Frontal cortex (tissue), 4 donors: ENCODE data around the gene PRPS1. TPM values are rescaled to one million over a fixed set of nuclear protein-coding genes. Genes with fewer than 3 reads are reported as not detected.
"Not testable (repeated sequence)": the region's sequence is repeated elsewhere in the genome, so short reads cannot be mapped to it uniquely, and the experiment has no call there.

Source experiments
- DNase-seq, 2 donors: peaks; one replicate each; pipeline ENCODE4 v3.0.0; 2012; ENCODE audit warnings: low spot score in 2 of 2
- FAIRE-seq: peaks from 2 replicates; lab custom pipeline; 2012; peaks lifted over from hg19 to GRCh38; lab: Jason Lieb, UNC
- total RNA-seq: library from RNA; depleted of rRNA; stranded (reverse); fragments of >200 nt; gene quantifications from one replicate; pipeline ENCODE4 v1.2.3, GENCODE V29; 2014
- donor health status: control.
- donor health status: control.
- donor health status: control.

PRPS1 gene
- total RNA-seq, 1 donor from 2014 or later = 20.8 TPM

GRCh38 chrX:107628662-107629539, 591 bp downstream of the PRPS1 start:
- DNase-seq = no peak
- FAIRE-seq = no peak

DNA sequence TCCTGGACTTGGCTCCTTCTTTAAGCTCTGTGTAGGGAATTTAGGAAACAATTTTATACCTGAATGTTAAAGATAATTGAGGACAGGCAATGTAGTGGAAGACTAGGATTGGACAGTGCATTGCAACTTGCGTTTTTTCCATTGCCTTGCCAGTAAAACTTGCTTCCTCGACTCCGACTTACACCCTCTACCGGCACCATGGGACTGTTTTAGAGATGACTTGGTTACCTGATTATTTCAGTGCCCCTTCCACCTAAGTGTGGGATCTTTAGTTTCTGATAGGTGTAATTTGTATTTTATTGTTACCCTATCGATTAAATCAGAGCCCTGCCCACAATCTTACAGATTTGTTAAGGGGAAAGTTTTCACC, 1.2 kb downstream of the PRPS1 start:
- no peak for FAIRE-seq
- no peak for DNase-seq

DNA sequence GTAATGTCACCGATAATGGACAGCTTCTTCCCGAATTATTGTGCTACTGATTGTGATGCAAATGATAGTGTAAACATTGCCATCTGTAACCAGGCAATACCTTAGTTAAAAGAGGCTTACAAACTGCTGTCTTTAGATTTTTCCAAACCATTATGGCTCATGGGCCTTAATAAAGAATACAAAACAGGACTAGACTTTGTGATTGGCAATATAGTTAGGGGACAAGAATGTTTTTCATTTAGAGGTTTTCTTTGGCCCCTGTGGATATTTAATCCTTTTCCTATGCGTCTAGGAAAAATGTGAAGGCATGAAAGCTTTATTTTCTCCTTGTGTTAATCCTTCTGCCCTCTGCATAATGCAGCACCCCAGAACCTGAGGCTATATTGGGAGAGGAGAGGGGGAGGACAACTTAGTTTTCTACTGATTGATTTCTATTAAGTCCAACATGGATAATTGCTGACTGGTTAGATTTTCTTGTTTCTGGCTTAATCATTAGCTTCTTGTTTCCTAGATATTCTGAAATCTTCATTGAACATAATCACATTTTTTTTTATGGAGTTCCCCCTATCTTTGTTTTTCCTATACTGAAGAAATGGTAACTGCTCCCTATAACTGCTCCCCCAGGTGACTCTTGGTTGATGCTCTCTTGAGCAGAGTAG, 1.9 kb downstream of the PRPS1 start:
- DNase-seq (no peak), FAIRE-seq (no peak)

DNA sequence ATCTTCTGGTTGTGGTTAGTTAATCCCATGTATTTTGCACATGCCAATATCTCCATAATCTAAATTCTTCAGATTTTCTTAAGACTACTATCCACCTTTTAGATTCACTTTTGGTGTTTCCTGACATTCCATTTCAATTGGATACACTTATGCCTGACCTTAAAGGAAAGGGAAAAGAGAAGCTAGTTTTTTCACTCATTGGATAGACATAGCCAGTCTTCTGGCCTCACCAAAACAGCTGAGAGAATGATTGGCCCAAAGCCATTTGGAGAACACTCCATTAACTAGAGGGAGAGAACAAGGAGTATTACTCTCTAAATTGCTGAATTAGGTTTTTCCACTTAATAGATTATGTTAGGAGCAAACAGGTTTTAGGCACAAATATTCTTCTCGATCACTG, 4.0 kb downstream of the PRPS1 start:
- no peak for DNase-seq
- no peak for FAIRE-seq

DNA sequence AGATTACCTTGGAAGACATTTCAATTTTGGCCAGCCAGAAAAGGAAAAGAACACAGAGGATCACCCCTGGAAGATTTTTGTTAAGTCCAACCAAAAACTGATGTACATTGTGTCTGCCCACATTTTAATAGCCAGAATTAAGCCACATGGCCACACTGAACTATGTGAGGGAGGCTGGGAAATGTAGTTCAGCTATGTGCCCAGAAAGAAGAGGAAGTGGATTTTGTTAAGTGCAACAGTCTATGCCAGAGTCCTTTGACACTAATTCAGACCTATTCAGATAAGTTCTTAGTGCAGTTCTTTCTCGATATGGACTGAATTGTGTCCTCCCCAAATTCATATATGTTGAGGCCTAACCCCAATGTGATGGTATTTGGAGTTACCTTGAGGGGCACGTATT, 18.4 kb downstream of the PRPS1 start:
- FAIRE-seq (no peak), DNase-seq (no peak)

DNA sequence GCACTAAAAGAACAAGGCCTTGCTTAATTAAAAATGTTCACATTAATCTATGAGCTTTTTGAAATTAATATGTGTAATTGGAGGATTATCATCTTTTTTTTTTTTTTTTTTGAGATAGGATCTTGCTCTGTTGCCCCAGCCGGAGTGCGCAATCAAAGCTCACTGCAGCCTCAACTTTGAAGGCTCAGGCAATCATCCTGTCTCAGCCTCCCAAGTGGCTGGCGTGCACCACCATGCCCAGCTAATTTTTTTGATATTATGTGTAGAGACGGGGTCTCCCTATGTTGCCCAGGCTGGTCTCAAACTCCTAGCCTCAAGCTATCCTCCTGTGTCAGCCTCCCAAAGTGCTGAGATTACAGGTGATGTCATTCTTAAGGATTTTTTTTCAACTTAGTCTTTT, 20.0 kb downstream of the PRPS1 start:
- no peak for FAIRE-seq

GRCh38 chrX:107654566-107654871, 26.2 kb downstream of the PRPS1 start:
- no peak for DNase-seq
- FAIRE-seq = no peak

More for the DNA sequence above, 20.0 kb downstream of the PRPS1 start:
- DNase-seq = no peak

DNA sequence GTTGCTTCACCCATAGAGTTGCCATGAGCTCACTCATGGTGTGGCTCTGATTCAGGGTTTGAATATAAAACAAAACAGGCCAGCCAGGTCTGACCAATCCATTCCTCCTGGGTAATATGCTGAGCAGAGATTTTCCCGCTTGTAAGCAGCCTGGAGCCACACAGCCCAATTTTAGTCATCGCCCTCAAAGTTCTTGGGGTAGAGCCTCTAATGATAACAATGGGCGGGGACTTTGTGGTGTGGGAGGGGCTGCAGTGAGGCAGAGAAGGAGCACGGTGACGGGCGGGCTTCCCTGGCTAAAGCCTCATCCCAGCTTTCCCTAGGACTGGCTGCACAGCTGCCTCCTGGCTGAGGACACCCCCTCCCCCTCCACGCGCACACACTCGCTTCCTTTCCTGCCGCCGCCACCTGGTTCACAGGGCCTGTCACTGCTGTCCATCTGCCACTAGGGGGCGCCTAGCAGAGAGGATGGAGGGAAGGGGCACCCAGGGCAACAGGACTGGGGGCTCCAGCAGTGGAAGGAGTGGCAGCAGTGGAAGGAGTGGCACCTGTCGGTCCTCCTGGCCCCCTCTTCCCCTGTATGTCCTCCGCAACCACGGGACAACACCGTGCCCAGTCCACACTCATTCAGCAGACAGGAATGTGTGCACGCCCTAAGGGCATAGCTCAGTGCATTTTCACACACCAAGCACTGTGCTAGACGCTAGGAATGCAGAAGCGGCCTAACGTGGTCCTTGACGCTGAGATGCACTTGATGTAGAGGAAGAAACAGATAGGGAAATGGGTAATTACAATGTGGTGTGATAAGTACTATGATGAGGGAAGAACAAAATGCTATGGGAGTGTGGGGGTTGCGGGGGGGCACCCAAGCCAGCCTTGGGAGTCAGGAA, 26.8 kb downstream of the PRPS1 start:
- FAIRE-seq (no peak), DNase-seq (no peak)

DNA sequence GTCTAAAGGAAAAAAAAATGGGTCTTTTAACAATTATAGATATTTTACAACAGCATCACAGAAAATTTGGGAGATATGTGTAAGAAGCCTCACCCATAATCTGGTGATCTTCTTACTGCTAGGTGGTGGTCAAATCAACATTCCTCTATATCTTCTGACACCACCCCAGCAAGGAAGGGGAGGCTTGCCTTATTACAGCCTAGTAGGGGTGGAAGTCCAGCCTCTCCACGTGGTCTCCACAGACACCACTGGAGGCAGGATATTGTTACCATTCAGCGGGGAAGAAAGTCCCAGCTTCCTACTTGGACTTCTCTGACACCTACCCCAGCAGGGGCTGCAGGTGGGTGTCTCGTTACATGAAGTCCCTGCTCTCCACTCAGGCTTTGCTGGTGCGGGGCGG, 28.7 kb downstream of the PRPS1 start:
- no peak for FAIRE-seq
- DNase-seq = no peak

- DNase-seq (no peak), FAIRE-seq (no peak)
These were observed 30.4 kb downstream of the PRPS1 start for GRCh38 chrX:107658660-107659059.

GRCh38 chrX:107659286-107659685, 31.0 kb downstream of the PRPS1 start:
- DNase-seq = no peak
- no peak for FAIRE-seq

GRCh38 chrX:107659768-107660167, 31.5 kb downstream of the PRPS1 start:
- FAIRE-seq = no peak
- no peak for DNase-seq

GRCh38 chrX:107662145-107662544, 33.8 kb downstream of the PRPS1 start:
- FAIRE-seq (no peak), DNase-seq (no peak)

DNA sequence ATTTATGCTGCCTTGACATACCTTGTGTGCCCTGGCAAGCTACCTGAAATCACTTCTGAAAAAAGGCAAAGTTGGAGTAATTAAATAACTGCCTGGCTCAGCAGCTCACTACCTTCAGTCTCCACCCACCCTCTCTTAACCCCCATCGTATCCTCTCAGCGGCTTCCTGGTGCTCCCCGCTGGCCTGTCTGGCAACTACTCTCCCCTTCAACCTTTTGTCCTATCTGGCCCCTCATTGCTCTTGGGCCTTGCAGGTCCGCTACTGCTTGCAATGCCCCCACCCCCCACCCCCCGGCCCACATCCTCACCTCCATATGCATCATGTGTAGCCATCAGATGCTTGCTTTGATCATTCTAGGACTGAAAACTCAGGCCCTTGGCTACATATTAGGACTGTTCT, 34.5 kb downstream of the PRPS1 start:
- no peak for DNase-seq
- no peak for FAIRE-seq

DNA sequence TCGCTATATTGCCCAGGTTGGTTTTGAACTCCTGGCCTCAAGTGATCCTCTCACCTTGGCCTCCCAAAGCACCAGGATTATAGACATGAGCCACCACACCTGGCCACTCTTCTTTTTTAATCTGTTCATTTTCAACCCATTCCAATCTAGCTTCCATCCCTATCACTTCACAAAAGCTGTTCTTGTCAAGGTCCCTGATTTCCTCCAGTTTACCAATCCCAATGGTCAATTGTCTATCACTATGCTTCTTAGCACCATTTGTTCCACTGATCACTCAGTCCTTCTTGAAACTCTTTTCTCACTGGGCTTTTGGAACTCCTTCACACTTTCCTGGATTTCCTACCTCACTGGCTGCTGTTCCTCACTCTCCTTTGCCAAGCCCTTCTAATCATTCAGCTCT, 38.6 kb downstream of the PRPS1 start:
- DNase-seq (no peak), FAIRE-seq (no peak)

DNA sequence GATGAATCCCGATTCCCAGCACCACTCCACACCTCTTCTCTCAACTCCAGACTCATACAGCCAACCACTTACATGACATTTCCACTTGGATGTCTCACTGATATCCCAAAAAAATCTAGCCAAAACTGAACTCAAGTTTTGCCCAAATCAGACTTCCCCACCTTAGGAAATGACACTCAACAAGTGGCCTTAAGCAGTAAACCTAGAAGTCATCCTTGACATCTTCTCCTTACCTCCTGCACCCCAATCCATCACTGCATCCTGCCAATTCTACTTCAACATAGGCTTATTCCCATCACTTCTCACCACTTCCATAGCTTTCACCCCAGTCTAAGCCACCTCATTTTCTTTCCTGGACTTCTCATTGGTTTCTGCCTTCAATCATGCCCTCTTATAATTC, 39.1 kb downstream of the PRPS1 start:
- no peak for FAIRE-seq
- DNase-seq = no peak

DNA sequence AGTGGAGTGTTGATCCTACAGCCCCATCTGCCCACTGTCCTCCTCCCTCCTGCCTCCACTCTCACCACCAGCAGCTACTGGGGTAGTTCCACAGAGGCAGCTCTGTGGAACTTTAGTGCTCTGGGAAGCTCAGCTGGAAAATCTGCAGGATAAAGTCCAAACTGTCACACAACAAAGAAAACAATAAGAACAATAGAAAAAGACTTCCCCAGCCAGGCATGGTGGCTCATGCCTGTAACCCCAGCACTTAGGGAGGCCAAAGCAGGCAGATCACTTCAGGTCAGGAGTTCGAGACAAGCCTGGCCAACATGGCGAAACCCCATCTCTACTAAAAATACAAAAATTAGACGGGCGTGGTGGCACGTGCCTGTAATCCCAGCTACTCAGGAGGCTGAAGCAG, 40.4 kb downstream of the PRPS1 start:
- not testable (repeated sequence) for FAIRE-seq, DNase-seq

DNA sequence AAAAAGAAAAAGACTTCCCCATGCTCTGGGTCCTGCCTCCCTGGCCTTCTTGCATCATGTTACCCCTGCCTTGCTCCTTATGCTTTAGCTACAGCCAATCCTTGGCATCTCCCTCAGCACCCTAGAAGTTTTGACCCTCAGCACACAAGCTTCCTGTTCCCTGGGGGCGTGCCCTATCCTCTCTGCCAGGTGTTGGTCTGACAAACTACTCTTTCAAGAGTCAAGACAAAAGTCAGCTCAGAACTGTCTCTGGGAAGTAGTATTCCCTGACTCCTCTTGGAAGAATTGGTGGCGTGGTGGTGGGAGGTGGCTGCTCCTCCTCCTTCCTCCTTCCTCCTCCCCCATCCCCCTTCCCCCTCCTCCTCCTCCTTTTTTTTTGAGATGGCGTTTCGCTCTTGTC, 41.0 kb downstream of the PRPS1 start:
- DNase-seq (no peak), FAIRE-seq (no peak)

GRCh38 chrX:107669885-107670628, 41.7 kb downstream of the PRPS1 start:
- DNase-seq = no peak
- no peak for FAIRE-seq

- not testable (repeated sequence) for FAIRE-seq, DNase-seq
These were observed 42.9 kb downstream of the PRPS1 start for GRCh38 chrX:107671256-107671655.
